HepG2 (cell line): ENCODE results near the gene SRSF10. TPM values are rescaled to one million over a fixed set of nuclear protein-coding genes. Genes with fewer than 3 reads are reported as not detected.

Experiments
- AKNA ChIP-seq: sonication (generic); formaldehyde crosslinking; IDR thresholded peaks from 2 replicates; pipeline ENCODE4 v1.4.0; 2020; ENCODE audit warnings: missing genetic modification reagents, borderline replicate concordance
- BRCA1 ChIP-seq: sonication (generic); formaldehyde crosslinking; IDR thresholded peaks from 2 replicates; pipeline ENCODE4 v1.4.0; 2020; ENCODE audit warnings: missing genetic modification reagents
- BRD4 ChIP-seq: sonication (generic); formaldehyde crosslinking; IDR thresholded peaks from 2 replicates; pipeline ENCODE4 v1.4.0; 2020; ENCODE audit warnings: missing genetic modification reagents
- CHD2 ChIP-seq: IDR thresholded peaks from 2 replicates; pipeline ENCODE4 v1.6.1; 2011; ENCODE audit warnings: low read depth, low read length, improper control_type of control experiment
- CSRNP2 ChIP-seq: sonication (generic); formaldehyde crosslinking; conservative IDR thresholded peaks from 2 replicates; pipeline ENCODE4 v1.8.0; 2022; ENCODE audit warnings: low read depth, missing genetic modification reagents
- E2F1 ChIP-seq: sonication (generic); formaldehyde crosslinking; IDR thresholded peaks from 2 replicates; pipeline ENCODE4 v1.5.0; 2020; ENCODE audit warnings: missing genetic modification reagents
- FUBP1 ChIP-seq: sonication (generic); formaldehyde crosslinking; IDR thresholded peaks from 2 replicates; pipeline ENCODE4 v1.5.1; 2020; ENCODE audit warnings: missing genetic modification reagents, mild to moderate bottlenecking, borderline replicate concordance
- GPN1 ChIP-seq: sonication (generic); formaldehyde crosslinking; IDR thresholded peaks from 2 replicates; pipeline ENCODE4 v1.5.1; 2020; ENCODE audit warnings: missing genetic modification reagents, borderline replicate concordance
- MATR3 ChIP-seq: sonication (generic); formaldehyde crosslinking; IDR thresholded peaks from 2 replicates; pipeline ENCODE4 v1.4.0; 2020; ENCODE audit warnings: missing genetic modification reagents
- MXD3 ChIP-seq: IDR thresholded peaks from 2 replicates; pipeline ENCODE4 v1.6.1; 2016; ENCODE audit warnings: mild to moderate bottlenecking, missing biosample characterization, missing genetic modification reagents
- NCOR1 ChIP-seq: fragments of 200-600 bp; sonication (generic); IDR thresholded peaks from 2 replicates; pipeline ENCODE4 v1.7.0; 2017; ENCODE audit warnings: antibody characterized with exemption, low read length, borderline replicate concordance
- U2AF2 ChIP-seq: fragments of 200-400 bp; formaldehyde crosslinking; IDR thresholded peaks from 2 replicates; pipeline ENCODE4 v1.6.1; 2017; ENCODE audit warnings: low read depth, mild to moderate bottlenecking, low read length
- YEATS4 ChIP-seq: sonication (generic); formaldehyde crosslinking; IDR thresholded peaks from 2 replicates; pipeline ENCODE4 v1.4.0; 2020; ENCODE audit warnings: missing genetic modification reagents, borderline replicate concordance
- ZNF549 ChIP-seq: sonication (generic); formaldehyde crosslinking; IDR thresholded peaks from 2 replicates; pipeline ENCODE4 v1.5.0; 2020; ENCODE audit warnings: missing genetic modification reagents
- ZNF644 ChIP-seq: IDR thresholded peaks from 2 replicates; pipeline ENCODE4 v1.6.1; 2016; ENCODE audit warnings: low read depth
- ZSCAN5A ChIP-seq: sonication (generic); formaldehyde crosslinking; IDR thresholded peaks from 2 replicates; pipeline ENCODE4 v1.8.0; 2022; ENCODE audit warnings: mild to moderate bottlenecking, missing genetic modification reagents, borderline replicate concordance
- polyA plus RNA-seq, 8 experiments: library from polyadenylated mRNA; depleted of rRNA in 3 of 8; stranded (reverse) in 7 of 8; unstranded in 1 of 8; fragments of >200 nt; fragmentation: Illumina TruSeq in 4 of 8; extraction: Trizol in 4 of 8; gene quantifications; 2 replicates each; pipeline versions ENCODE4 v1.2.1 to v1.2.3, GENCODE V29; 2011 to 2016; ENCODE audit warnings: low read depth in 4 of 8, missing spikeins in 1 of 8, mixed read lengths in 1 of 8; ENCODE audit not compliant: insufficient read depth in 1 of 8
- total RNA-seq, 5 experiments: library from RNA; depleted of rRNA; stranded (reverse); fragments of >200 nt; fragmentation: Illumina TruSeq; extraction: Trizol; gene quantifications; 2 replicates each; pipeline ENCODE4 v1.2.3, GENCODE V29; 2016; ENCODE audit warnings: low read depth in 1 of 5

SRSF10 gene
- total and polyA plus RNA-seq, 2 of the 13 experiments (the other 11 are each of a cell fraction or from before 2014, with no cell fraction given) = 126 to 186 TPM

- TF ChIP-seq GPN1 = no peak
- no peak for TF ChIP-seq MATR3 (CRISPR knock-in tag)
- TF ChIP-seq CHD2 = no peak
- TF ChIP-seq YEATS4 (CRISPR knock-in tag) = no peak
- peak; percentile 70; the same call in 1 of the 2 replicates for TF ChIP-seq BRD4 (CRISPR knock-in tag)
- TF ChIP-seq NCOR1 = peak; percentile 77
- TF ChIP-seq ZSCAN5A (CRISPR knock-in tag) = no peak; the same call in 1 of the 2 replicates
- 0 out of 2 replicates have a peak, but pooled peaks have one; percentile 62 for TF ChIP-seq FUBP1
- TF ChIP-seq AKNA (CRISPR knock-in tag) = no peak
- TF ChIP-seq ZNF549 (CRISPR knock-in tag) = no peak
- peak; percentile 91 for TF ChIP-seq U2AF2
- TF ChIP-seq ZNF644 (CRISPR knock-in tag) = peak; percentile 59; the same call in 1 of the 2 replicates
- TF ChIP-seq CSRNP2 (CRISPR knock-in tag) = no peak
- no peak for TF ChIP-seq MXD3 (CRISPR knock-in tag)
- no peak for TF ChIP-seq BRCA1 (CRISPR knock-in tag)
- peak; percentile 54; the same call in 1 of the 2 replicates for TF ChIP-seq E2F1 (CRISPR knock-in tag)
Measured at GRCh38 chr1:24018611-24019580, 38.8 kb upstream of the SRSF10 start (continued).
